ENCODE measurements around the gene DNAJC18.

GRCh38 chr5:139393497-139394122 lies 45.7 kb downstream of the DNAJC18 start:
- TF ChIP-seq, protein P1, sequence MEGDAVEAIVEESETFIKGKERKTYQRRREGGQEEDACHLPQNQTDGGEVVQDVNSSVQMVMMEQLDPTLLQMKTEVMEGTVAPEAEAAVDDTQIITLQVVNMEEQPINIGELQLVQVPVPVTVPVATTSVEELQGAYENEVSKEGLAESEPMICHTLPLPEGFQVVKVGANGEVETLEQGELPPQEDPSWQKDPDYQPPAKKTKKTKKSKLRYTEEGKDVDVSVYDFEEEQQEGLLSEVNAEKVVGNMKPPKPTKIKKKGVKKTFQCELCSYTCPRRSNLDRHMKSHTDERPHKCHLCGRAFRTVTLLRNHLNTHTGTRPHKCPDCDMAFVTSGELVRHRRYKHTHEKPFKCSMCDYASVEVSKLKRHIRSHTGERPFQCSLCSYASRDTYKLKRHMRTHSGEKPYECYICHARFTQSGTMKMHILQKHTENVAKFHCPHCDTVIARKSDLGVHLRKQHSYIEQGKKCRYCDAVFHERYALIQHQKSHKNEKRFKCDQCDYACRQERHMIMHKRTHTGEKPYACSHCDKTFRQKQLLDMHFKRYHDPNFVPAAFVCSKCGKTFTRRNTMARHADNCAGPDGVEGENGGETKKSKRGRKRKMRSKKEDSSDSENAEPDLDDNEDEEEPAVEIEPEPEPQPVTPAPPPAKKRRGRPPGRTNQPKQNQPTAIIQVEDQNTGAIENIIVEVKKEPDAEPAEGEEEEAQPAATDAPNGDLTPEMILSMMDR (IDR thresholded peaks at IDR 0.05), result no peak
- no peak for TF ChIP-seq POLR2AphosphoS5 (IDR thresholded peaks at IDR 0.05)
- TF ChIP-seq EP300 (IDR thresholded peaks at IDR 0.05), result no peak

Data from esophagus muscularis mucosa (tissue), 4 donors.